ENCODE data around the gene IGFBPL1.

GRCh38 chr9:38423973-38424843, at the start of gene IGFBPL1:
- TF ChIP-seq CTCF (IDR thresholded peaks at IDR 0.05) (no peak), POLR2A (IDR thresholded peaks at IDR 0.05) (no peak)
